ENCODE data around the gene FTO.

Gene FTO

DNA sequence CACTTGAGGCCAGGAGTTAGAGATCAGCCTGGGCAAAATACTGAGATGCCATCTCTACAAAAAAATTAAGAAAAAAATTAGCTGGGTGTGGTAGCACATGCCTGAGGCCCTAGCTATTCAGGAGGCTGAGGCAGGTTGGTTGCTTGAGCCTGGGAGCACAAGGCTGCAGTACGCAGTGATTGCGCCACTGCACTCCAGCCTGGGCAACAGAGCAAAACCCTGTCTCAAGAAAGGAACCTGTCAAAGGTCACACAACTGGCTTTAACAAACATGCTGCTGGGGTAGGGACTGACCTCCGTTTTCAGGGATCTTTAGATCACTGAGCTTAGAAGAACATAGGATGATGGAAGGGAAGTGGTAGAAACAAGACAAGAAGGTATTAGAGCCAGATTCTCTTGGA lies 487.6 kb downstream of the FTO start:
- no peak for DNase-seq

- DNase-seq = no peak
Observed at GRCh38 chr16:54193013-54193664, 489.2 kb downstream of the FTO start.

DNA sequence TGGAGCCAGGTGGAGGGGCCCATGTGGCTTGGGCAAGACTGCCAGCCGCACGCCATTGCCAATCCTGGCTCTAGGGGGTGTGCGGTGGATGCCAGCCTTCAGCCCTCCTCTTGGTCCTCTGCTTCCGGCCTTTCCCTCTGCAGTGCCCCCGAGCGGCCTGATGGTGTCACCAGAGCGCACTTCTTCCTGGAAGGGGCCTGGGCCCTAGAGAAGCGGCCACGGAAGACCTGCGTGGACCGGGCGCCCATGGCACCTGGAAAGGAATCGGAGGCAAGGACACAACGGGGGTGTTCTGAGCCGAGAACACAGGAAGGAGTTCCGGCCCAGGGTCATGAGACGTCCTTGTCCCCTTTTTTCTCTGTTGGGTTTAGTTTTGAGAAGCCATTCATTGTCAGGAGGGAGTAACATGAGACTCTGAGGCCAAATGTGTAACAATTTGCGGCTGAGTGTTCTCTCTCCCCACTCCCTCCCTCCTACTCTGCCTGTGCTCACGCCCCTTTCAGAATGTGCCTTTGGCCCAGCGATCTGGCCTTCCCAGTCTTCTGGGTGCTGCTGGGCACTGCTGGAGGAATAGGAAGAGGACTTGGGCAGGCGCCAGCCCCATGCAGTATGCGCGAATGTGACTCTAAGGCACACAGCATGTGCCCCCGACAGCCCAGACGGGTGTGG lies 489.8 kb downstream of the FTO start:
- peak; percentile 77 for DNase-seq

DNA sequence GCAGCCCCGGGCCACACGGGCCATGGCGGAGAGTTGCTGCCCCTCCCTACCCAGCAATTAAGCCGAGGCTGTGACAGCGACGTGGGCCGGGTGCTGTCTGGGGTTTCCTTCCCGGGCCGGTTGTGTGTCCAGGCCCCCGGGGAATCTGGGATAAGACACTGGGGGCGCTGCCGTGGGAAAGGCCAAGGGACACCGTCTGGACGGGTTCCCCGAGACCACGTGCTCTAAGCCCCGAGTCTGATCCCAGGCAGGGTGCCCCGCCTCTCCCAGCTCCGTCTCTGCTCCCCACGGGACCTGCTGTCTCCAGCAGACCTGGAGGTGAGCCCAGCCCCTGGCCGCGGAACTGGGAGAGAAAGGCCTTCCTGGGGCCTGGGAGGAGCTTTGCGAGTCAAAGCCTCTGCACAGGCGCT lies 490.4 kb downstream of the FTO start:
- DNase-seq = peak; percentile 4

DNA sequence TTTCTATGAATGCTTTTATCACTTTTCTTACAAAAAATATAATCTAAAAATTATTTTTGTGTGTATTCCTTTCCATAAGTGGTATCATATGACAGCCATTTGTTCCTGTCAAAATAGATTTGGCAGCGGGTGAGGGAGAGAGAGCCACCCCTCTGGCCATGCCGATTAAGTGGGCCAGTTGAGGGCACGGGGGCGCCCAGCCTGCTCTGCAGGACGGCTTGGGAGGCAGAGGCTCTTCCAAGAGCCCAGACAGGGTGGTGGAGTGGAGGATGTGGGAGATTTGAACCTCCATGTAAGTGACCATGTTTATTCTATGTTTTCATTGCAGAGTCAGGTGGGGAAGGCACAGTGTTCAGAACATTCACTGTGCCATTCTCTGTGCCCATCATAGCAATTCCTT lies 493.8 kb downstream of the FTO start:
- no peak for DNase-seq

DNA sequence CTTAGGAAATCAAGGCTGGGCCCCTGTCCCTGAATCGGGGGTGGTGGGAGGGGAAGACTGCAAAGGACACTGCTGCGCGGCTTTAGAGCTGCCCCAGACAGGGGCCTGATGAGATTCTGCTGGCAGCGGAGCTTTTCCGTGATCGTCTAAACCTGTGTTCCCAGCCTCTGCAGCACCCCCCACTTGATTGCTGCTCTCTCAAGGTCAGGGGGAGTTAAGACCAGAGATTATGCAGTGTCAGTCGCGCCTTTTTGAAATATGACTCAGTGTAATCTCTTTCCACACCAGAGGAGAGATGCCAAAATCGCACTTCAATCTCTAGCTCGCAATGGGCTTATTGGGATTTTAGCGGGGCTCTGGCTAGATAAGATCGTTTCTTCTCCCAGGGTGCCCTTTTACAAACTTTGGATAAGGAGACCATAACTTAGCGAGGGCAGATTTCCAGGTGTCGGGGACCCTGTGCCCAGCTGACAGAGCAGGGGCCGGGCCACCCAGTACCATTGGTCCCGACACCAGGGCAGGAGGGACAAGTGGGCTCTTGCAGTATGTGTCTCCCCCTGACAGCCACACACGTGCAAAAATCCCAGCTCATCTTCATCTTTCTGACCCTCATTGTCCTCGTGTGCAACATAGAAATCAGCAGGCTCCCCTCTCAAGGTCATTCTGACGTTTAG lies 495.7 kb downstream of the FTO start:
- DNase-seq = no peak

GRCh38 chr16:54200161-54200534 lies 496.2 kb downstream of the FTO start:
- no peak for DNase-seq

DNA sequence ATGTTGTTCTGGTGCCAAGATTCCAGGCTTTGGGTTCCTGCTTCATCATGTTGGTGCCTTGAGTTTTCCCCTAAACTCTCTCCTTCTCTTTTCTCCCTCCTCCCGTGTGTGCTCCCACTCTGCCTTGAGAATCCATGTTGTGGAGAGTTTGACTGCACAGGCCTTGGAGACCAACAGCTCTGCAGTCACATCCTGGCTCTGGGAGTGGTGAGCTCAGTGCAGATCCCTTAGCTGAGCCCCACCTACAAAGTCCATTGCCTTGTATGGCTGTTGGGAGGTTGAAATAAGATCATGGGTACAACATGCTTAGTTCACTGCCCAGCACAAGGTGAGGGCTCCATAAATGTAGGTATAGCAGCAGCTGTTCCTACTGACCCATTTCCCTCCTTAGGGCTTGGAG lies 496.8 kb downstream of the FTO start:
- no peak for DNase-seq

DNA sequence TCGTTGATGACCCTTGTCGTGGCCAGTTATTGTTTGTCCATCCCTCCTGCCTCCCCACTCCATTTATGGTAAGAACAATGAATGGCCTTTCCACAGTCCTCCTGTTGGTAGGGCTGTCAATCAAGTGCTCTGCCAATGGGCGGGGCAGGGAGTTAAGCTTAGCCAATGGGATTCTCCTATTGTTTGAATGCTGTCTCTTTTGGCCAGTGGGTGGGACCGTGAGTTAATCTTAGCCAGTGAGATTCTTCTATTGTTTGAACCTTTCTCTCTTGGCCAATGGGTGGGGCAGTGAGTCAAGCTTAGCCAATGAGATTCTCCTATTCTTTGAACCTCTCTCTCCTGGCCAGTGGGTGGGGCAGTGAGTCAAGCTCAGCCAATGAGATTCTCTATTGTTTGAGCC lies 497.2 kb downstream of the FTO start:
- DNase-seq = no peak

Measured in fibroblast of skin of scalp (primary cell).